ENCODE data around the gene CREB5.

- TF ChIP-seq CTCF (IDR thresholded peaks at IDR 0.05) (no peak), POLR2A (IDR thresholded peaks at IDR 0.05) (no peak), POLR2AphosphoS5 (IDR thresholded peaks at IDR 0.05) (no peak)
Measured at GRCh38 chr7:28371846-28372245, 40.5 kb upstream of the CREB5 start.
